ENCODE measurements around the gene MVB12B.

DNA sequence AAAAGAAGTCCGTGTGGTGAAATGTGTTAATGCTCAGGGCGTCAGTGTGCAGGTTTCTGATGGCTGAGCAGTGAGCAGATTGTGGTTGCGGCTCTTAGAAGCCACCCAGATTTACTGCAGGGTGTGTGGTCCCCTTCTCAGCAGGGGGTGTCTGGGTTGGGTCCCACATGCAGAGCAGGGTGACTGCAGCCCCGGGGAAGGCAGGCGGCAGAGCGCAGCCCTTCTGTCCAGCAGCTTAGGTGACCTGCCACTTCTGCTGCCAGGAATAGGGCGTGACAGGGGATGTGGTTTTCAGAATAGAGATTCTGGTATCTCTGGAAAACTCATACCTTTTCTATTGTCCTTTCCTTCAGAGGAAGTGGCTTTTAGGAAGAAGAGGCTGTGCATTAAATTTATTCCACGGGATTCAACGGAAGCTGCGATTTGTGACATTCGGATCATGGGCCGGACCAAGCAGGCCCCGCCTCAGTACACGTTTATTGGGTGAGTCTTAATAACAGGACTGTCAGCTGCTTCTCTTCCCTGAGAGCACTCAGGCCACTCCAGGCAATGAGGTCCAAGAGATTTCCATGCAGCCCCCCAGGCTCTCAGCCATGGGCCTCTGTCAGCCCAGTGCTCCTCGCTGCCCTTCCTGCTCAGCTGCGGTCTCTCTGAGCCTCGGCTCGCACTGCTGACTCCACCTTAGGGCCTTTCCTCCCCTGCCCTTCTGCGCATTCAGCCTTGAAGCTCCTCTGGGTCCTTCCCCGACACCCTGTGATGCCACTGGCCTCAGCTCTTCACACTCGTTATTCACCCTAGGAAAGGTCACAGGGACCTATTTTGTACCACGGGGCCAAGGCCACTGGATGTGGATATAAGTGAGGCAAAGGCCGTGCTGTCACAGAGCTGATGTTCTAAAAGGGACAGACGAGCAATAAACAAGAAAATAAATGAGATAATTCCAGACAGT, 65.4 kb downstream of the MVB12B start:
- no peak for TF ChIP-seq POLR2A (IDR thresholded peaks at IDR 0.05)
- no peak for TF ChIP-seq CTCF (IDR thresholded peaks at IDR 0.05)

Measured in testis (tissue), 2 donors.